ENCODE results near the gene ATXN3. TPM values are rescaled to one million over a fixed set of nuclear protein-coding genes. Genes with fewer than 3 reads are reported as not detected.

Gene ATXN3
- total and polyA plus RNA-seq, 9 donors, result 12.3 to 20.6 (median 14.8) TPM

DNA sequence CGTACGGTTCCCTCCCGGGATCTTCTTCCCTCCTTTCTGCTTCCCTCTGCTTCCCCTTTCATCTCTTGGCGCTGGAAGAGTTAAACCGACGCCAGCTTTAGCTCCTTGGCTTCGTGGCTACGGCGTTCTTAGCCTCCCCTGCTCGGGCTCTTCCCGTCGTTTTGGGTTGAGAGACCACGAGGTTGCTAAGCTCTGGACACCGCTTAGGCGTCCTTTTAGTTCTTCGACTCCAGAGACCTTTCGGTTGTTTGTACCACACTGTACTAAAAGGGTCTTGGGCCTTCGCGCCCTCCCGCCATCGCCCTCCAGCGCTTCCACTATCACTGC lies 15.9 kb upstream of the ATXN3 start:
- H3K27ac ChIP-seq (ENCODE audit: low read length), result peak overlapping the region; percentile 96
- H3K27me3 ChIP-seq (ENCODE audit: control insufficient read depth, insufficient read depth, low read length), result no peaks in the 10 kb centered on the region
- WGBS (ENCODE audit: insufficient coverage), result 0% methylated on average over 22 of the region's 22 CpGs
- peak overlapping the region; percentile 74 for H3K4me3 ChIP-seq (ENCODE audit: low read length)
- peak; percentile 71 for DNase-seq
- H3K36me3 ChIP-seq (ENCODE audit: control insufficient read depth, insufficient read depth, low read length), result peaks cover 9% of the 10 kb centered on the region
- H3K9me3 ChIP-seq (replicated peaks; ENCODE audit: control insufficient read depth, low read depth, low read length), result no peaks in the 10 kb centered on the region
- H3K4me1 ChIP-seq (ENCODE audit: control insufficient read depth, insufficient read depth, low read length), result peaks cover 10% of the 10 kb centered on the region

DNA sequence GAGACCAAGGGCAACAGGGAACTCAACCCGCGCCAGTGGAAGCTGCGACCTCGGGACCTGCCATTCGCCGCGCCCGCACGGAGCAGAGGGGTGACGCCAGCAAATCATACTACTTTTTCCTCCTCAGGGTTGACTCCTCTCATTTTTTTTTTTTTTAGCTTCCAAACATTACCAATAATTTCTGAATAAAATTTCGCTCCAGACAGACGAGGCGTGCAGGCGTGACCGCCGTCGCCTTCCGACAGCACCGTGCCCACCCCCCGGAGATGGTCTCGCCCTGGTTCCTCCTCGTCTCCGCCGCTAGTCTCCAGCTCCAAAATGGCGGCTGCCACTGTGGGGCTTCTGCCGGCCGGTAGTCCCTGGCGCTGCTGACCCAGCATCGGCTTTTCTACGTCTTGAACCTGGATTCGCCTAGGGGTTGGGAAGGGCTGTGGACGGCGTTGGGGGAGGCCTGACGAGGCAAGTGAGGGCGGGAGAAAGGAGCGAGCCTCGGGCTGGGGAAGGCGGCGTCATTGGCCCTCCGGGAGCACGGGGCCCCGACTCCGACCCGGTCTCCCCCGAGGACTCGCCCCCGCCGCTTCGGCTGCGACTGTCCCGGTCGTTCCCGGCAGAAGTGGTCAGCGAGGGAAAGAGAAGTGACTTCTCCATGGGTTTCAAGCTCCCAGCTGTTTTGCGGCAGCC lies 15.4 kb upstream of the ATXN3 start, which contains the start of the genes CPSF2 and NDUFB1:
TSS of gene CPSF2 (plus strand) at position 300 of the 681 bp plus-strand sequence. CDS start 9,016 bp downstream, outside the sequence.
TSS of gene NDUFB1 (minus strand) at position 37 of the 681 bp plus-strand sequence. CDS start 4,069 bp downstream, outside the sequence.
- peak within 1 kb of the TSS; percentile 74 for H3K4me3 ChIP-seq (ENCODE audit: low read length)
- H3K9me3 ChIP-seq (replicated peaks; ENCODE audit: control insufficient read depth, low read depth, low read length), result no peaks in the 10 kb centered on the region
- H3K27me3 ChIP-seq (ENCODE audit: control insufficient read depth, insufficient read depth, low read length), result no peaks in the 10 kb centered on the region
- peaks cover 10% of the 10 kb centered on the region for H3K36me3 ChIP-seq (ENCODE audit: control insufficient read depth, insufficient read depth, low read length)
- peak within 1 kb of the TSS; percentile 96 for H3K27ac ChIP-seq (ENCODE audit: low read length)
- H3K4me1 ChIP-seq (ENCODE audit: control insufficient read depth, insufficient read depth, low read length), result peaks cover 10% of the 10 kb centered on the region
- 0% methylated on average over 55 of the region's 55 CpGs for WGBS (ENCODE audit: insufficient coverage)
- peak; percentile 90 for DNase-seq

DNA sequence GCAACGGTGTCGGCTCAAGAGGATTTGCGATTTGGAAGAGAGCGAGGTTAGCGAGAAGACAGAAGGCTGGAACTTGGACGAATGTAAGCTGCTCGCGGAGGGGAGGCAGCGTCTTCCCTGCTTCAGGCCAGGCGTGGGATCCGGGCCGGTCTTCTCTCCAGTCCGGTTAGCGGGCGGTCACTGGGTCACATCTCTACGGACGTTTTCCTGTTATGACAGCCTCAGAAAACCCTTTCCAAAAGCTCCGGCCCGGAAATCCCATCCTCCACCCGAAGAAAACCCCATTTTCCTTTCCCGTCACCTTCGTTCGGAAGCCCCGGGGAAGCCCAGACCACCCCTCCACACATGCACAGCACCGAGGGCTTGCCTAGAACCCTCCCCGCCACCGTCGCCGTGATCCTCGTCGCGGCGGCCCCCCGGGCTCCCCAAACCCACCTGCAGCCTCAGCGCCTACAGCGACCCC lies 14.9 kb upstream of the ATXN3 start:
- Histone ChIP-seq H3K36me3 (ENCODE audit: control insufficient read depth, insufficient read depth, low read length) (peaks cover 12% of the 10 kb centered on the region), H3K4me3 (ENCODE audit: low read length) (peak overlapping the region; percentile 74), H3K27ac (ENCODE audit: low read length) (peak overlapping the region; percentile 96), H3K27me3 (ENCODE audit: control insufficient read depth, insufficient read depth, low read length) (no peaks in the 10 kb centered on the region), H3K9me3 (replicated peaks; ENCODE audit: control insufficient read depth, low read depth, low read length) (no peaks in the 10 kb centered on the region), H3K4me1 (ENCODE audit: control insufficient read depth, insufficient read depth, low read length) (peaks cover 10% of the 10 kb centered on the region)
- 0% methylated on average over 36 of the region's 36 CpGs for WGBS (ENCODE audit: insufficient coverage)
- peak; percentile 68 for DNase-seq

DNA sequence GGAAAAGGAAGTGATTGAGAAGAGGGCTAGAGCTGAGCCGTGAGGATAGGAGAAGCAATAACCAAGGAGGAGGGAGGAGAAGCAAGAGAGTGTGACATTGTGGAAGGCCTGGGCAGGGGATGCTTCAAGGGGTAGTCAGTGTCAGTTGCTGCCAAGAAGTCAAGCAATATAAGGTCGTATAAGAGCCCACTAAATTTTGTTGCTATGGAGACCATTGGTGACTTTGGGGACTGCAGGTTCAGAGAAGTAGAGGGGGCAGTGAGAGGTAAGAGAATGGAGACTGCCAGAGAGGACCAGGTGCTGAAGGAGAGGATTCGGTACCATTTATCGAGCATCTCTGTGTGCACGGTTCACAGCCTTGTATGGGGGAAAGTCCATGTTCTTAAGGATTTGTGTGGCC lies 3.1 kb upstream of the ATXN3 start:
- H3K36me3 ChIP-seq (ENCODE audit: control insufficient read depth, insufficient read depth, low read length), result peaks cover under 1% of the 10 kb centered on the region
- DNase-seq, result no peak
- 63% methylated on average over 5 of the region's 5 CpGs for WGBS (ENCODE audit: insufficient coverage)
- H3K27ac ChIP-seq (ENCODE audit: low read length), result no peak overlapping the region
- H3K4me3 ChIP-seq (ENCODE audit: low read length), result no peak overlapping the region
- H3K9me3 ChIP-seq (replicated peaks; ENCODE audit: control insufficient read depth, low read depth, low read length), result no peaks in the 10 kb centered on the region
- H3K27me3 ChIP-seq (ENCODE audit: control insufficient read depth, insufficient read depth, low read length), result peaks cover 6% of the 10 kb centered on the region
- peaks cover 4% of the 10 kb centered on the region for H3K4me1 ChIP-seq (ENCODE audit: control insufficient read depth, insufficient read depth, low read length)

DNA sequence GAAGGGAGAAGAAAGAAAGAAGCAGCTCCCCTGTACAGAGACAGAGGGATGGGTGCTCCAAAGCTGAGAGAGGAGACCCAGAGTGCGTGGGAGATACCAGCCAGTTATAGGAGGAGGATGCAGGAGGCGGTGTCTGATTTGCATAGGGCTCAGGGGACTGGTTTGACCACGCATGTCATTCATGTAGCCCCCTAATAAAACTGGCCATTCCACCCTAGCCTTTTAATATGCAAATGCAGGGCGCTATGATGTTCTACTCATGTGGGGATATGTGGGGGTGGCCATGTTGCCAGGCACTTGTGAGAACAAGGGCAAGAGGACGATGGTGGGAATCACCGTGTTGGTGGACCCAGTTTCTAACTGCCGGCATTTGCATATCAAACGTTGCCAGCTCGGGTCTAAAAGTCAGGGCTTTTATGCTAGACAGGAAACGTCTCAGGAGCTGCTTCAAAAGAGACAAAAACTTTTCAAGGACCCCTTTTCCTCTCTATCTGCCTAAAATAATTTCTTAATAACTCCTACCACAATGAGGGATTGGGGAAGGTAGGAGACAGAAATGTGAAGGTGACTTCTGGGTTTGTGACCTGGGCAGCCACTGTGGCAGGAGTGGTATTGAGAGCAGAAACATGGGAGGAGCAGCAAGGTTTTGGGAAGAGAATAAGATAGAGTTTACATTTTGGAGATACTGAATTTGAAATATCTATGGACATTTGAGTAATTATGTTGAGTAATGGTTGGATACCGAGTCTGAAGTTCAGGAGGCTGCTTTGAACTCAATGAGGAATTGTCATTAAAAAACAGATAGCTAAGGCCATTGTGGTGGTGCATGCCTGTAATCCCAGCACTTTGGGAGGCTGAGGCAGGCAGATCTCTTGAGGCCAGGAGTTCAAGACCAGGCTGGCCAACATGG lies 2.2 kb upstream of the ATXN3 start:
- H3K4me3 ChIP-seq (ENCODE audit: low read length), result no peak overlapping the region
- no peak for DNase-seq
- H3K9me3 ChIP-seq (replicated peaks; ENCODE audit: control insufficient read depth, low read depth, low read length), result no peaks in the 10 kb centered on the region
- peaks cover 4% of the 10 kb centered on the region for H3K4me1 ChIP-seq (ENCODE audit: control insufficient read depth, insufficient read depth, low read length)
- H3K36me3 ChIP-seq (ENCODE audit: control insufficient read depth, insufficient read depth, low read length), result no peaks in the 10 kb centered on the region
- H3K27ac ChIP-seq (ENCODE audit: low read length), result no peak overlapping the region
- WGBS (ENCODE audit: insufficient coverage), result 14% methylated on average over 4 of the region's 11 CpGs
- H3K27me3 ChIP-seq (ENCODE audit: control insufficient read depth, insufficient read depth, low read length), result peaks cover 6% of the 10 kb centered on the region

DNA sequence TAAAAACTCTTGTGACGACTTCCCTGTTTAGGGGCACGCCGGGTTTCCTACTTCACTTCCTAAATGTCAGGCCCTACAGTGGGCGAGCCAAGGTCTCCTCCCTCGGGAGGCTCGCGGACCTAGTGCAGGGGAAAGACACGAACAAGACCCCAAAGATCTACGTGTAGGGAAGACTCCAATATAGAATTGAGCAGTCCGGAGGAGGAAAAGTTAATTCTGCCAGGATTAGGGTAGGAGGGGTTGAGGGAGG lies 564 bp downstream of the ATXN3 start:
- DNase-seq, result no peak
- H3K9me3 ChIP-seq (replicated peaks; ENCODE audit: control insufficient read depth, low read depth, low read length), result no peaks in the 10 kb centered on the region
- H3K4me1 ChIP-seq (ENCODE audit: control insufficient read depth, insufficient read depth, low read length), result peaks cover 4% of the 10 kb centered on the region
- WGBS (ENCODE audit: insufficient coverage), result 0% methylated on average over 7 of the region's 10 CpGs
- peak overlapping the region; percentile 63 for H3K4me3 ChIP-seq (ENCODE audit: low read length)
- H3K27ac ChIP-seq (ENCODE audit: low read length), result peak overlapping the region; percentile 98
- peaks cover 6% of the 10 kb centered on the region for H3K27me3 ChIP-seq (ENCODE audit: control insufficient read depth, insufficient read depth, low read length)
- H3K36me3 ChIP-seq (ENCODE audit: control insufficient read depth, insufficient read depth, low read length), result no peaks in the 10 kb centered on the region

DNA sequence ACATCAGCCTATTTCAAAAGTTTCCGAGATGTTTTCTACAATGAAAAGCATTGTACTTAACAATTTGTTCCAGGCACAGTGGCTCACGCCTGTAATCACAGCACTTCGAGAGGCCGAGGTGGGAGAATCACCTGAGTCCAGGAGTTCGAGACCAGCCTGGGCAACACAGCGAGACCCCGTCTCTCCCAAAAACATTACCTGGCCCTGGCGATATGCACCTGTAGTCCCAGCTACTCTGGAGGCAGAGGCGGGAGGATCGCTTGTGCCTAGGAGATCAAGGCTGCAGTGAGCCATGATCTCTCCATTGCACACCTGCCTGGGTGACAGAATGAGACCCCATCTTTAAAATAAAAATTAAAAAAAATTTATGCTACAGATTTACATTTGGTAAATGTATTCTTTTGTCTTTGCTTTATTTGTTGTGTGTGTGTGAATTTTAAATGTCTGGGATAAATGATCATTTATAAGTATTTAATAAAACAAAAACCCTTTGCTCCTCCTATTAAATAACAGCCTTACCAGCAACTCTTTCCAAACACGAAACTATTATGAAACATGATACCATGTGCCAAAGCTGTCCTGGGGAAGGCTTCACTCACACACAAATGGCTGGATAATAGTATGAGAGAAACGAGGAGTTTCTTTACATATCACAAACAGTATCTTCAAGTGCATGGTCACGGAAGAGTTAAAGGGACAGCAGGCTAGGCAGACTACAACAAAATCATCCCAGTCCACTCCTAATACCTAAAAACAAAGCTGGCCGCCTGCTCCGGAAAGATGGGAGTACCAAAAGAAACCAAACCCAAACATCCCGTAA lies 1.1 kb downstream of the ATXN3 start:
- Histone ChIP-seq H3K4me3 (ENCODE audit: low read length) (peak overlapping the region; percentile 63), H3K27me3 (ENCODE audit: control insufficient read depth, insufficient read depth, low read length) (peaks cover 6% of the 10 kb centered on the region), H3K9me3 (replicated peaks; ENCODE audit: control insufficient read depth, low read depth, low read length) (no peaks in the 10 kb centered on the region), H3K4me1 (ENCODE audit: control insufficient read depth, insufficient read depth, low read length) (peaks cover 4% of the 10 kb centered on the region), H3K36me3 (ENCODE audit: control insufficient read depth, insufficient read depth, low read length) (no peaks in the 10 kb centered on the region), H3K27ac (ENCODE audit: low read length) (peak overlapping the region; percentile 98)
- no peak for DNase-seq
- WGBS (ENCODE audit: insufficient coverage), result 48% methylated on average over 13 of the region's 16 CpGs

DNA sequence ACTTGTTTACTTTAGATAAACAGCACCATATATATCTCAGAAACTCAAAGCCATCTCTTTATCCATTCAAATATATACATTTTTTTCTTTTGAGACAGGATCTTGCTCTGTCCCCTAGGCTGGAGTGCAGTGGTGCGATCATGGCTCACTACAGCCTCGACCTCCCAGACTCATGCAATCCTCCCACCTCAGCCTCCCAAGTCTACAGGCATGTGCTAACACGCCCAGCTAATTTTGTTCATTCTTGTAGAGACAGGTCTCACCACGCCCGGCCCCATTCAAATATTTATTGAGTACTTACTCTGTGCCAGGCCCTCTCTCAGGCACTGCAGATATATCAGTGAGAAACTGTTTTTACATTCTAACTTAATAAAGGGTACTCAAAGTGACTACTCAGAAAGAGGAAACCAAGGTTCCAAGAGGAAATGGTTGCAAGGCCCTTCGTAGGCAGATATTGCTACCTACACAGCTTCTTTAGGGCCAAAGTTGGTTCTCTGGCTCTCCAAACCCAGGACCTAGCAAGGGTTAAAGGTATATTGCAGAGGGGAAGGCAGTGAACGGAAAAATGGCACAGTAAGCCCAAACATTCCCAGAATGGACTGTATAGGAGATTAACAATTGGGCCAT lies 2.9 kb downstream of the ATXN3 start:
- Histone ChIP-seq H3K4me1 (ENCODE audit: control insufficient read depth, insufficient read depth, low read length) (peaks cover 4% of the 10 kb centered on the region), H3K36me3 (ENCODE audit: control insufficient read depth, insufficient read depth, low read length) (no peaks in the 10 kb centered on the region), H3K27me3 (ENCODE audit: control insufficient read depth, insufficient read depth, low read length) (peaks cover 3% of the 10 kb centered on the region), H3K9me3 (replicated peaks; ENCODE audit: control insufficient read depth, low read depth, low read length) (no peaks in the 10 kb centered on the region), H3K4me3 (ENCODE audit: low read length) (no peak overlapping the region), H3K27ac (ENCODE audit: low read length) (no peak overlapping the region)
- 86% methylated on average over 4 of the region's 7 CpGs for WGBS (ENCODE audit: insufficient coverage)
- DNase-seq, result no peak

DNA sequence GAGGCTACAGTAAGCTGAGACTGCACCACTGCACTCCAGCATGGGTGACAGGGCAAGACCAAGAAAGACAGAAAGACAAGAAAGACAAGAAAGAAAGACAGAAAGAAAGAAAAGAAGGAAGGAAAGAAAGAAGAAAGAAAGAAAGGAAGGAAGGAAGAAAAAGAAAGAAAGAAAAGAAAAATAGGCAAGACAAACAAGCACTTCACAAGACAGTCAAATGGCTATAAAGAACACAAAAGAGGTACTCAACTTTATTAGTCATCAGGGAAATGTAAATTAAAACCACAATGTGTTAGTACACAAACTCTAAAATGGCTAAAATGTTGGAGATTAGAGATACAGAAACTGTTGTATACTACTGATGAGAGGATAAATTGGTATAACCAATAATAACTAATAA lies 6.6 kb downstream of the ATXN3 start:
- no peak overlapping the region for H3K27ac ChIP-seq (ENCODE audit: low read length)
- no peaks in the 10 kb centered on the region for H3K9me3 ChIP-seq (replicated peaks; ENCODE audit: control insufficient read depth, low read depth, low read length)
- no peaks in the 10 kb centered on the region for H3K27me3 ChIP-seq (ENCODE audit: control insufficient read depth, insufficient read depth, low read length)
- no peaks in the 10 kb centered on the region for H3K4me1 ChIP-seq (ENCODE audit: control insufficient read depth, insufficient read depth, low read length)
- no peak for DNase-seq
- no peak overlapping the region for H3K4me3 ChIP-seq (ENCODE audit: low read length)
- H3K36me3 ChIP-seq (ENCODE audit: control insufficient read depth, insufficient read depth, low read length), result peaks cover 14% of the 10 kb centered on the region
